ENCODE measurements around the gene VIPAS39. TPM values are rescaled to one million over a fixed set of nuclear protein-coding genes. Genes with fewer than 3 reads are reported as not detected.

Gene VIPAS39
- 2.8 TPM for total RNA-seq

DNA sequence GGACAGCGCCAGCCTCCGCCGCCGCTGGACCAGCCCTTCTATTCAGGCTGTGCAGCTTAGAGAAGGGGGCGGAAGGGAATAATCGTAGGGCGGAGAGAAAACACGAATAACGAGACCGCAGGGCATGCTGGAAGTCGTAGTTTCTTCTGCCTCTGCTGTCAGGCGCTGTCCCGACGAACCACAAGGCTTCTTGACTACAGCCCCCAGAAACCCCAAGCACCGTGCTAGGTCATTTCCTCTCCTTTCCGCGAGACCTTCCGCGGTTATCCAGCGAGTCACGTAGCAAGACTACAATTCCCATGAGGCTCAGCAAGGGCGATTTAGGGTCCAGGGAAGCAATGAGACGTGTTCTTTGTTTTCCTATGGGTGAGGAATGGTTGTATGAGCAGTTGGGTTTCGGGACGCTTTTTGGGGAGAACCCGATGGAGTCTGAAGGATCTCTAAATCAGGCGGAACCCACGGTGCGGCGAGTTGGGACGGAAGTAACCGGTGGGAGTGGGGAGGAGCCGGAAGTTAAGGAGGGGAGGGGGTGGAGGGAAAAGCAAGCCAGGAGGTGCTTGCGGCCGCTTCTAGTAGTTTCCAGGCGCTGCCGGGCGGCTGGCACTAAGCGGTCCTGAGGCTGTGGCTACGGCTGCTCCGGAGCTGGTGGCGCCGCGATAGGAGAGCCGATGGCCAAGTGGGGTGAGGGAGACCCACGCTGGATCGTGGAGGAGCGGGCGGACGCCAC is at the start of gene VIPAS39, which contains the start of gene AHSA1:
Gene VIPAS39 (minus strand): TSS at position 80 of the 727 bp plus-strand sequence. CDS start 3,499 bp downstream, outside the sequence.
Gene AHSA1 (plus strand): TSS at position 572 of the 727 bp plus-strand sequence. CDS start 97 bp downstream, at position 669.
- intact Hi-C loops (cut with DNase I) = loop anchor here (1.0 to 5.0 kb wide), 8 partner anchors 80 to 645 kb away; partner anchors contain the start of genes ADCK1, ANGEL1, CIPC and GSTZ1
- Histone ChIP-seq H3K9me3 (no peaks in the 10 kb centered on the region), H3K36me3 (peaks cover 27 to 40% of the 10 kb centered on the region in 2 donors), H3K27me3 (no peaks in the 10 kb centered on the region), H3K4me1 (peaks cover 5 to 23% of the 10 kb centered on the region in 2 donors), H3K27ac (peak within 1 kb of the TSS; percentile 86 to 90), H3K4me3 (peak within 1 kb of the TSS; percentile 71 to 92)
- TF ChIP-seq, protein P1, sequence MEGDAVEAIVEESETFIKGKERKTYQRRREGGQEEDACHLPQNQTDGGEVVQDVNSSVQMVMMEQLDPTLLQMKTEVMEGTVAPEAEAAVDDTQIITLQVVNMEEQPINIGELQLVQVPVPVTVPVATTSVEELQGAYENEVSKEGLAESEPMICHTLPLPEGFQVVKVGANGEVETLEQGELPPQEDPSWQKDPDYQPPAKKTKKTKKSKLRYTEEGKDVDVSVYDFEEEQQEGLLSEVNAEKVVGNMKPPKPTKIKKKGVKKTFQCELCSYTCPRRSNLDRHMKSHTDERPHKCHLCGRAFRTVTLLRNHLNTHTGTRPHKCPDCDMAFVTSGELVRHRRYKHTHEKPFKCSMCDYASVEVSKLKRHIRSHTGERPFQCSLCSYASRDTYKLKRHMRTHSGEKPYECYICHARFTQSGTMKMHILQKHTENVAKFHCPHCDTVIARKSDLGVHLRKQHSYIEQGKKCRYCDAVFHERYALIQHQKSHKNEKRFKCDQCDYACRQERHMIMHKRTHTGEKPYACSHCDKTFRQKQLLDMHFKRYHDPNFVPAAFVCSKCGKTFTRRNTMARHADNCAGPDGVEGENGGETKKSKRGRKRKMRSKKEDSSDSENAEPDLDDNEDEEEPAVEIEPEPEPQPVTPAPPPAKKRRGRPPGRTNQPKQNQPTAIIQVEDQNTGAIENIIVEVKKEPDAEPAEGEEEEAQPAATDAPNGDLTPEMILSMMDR (IDR thresholded peaks at IDR 0.05) = no peak
- peak; percentile 94 to 98 for DNase-seq (ENCODE audit: low spot score in 2 of 2)

DNA sequence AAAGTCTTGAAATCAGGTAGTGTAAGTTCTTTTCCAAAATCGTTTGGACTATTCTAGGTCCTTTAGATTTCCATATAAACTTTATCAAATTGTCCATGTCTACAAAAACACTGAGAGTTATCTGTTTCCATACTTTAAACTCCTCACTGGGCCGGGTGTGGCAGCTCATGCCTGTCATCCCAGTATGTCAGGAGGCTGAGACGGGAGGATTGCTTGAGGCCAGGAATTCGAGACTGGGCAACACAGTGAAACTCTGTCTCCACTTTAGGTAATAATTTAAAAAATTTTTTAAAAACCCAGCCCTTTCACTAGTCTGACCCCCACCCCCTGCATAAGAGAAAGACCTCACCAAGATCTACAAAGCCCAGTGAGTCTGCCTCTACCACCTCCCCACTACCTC is 47.6 kb upstream of the VIPAS39 start:
- intact Hi-C loops (cut with DNase I) = no loop called here
- Histone ChIP-seq H3K27ac (no peak overlapping the region), H3K4me3 (no peak overlapping the region), H3K27me3 (no peaks in the 10 kb centered on the region), H3K9me3 (no peaks in the 10 kb centered on the region), H3K36me3 (peaks cover 5 to 14% of the 10 kb centered on the region in 2 donors), H3K4me1 (no peaks in the 10 kb centered on the region)
- TF ChIP-seq, protein P1 (IDR thresholded peaks at IDR 0.05) = no peak
- DNase-seq (ENCODE audit: low spot score in 2 of 2) = no peak

DNA sequence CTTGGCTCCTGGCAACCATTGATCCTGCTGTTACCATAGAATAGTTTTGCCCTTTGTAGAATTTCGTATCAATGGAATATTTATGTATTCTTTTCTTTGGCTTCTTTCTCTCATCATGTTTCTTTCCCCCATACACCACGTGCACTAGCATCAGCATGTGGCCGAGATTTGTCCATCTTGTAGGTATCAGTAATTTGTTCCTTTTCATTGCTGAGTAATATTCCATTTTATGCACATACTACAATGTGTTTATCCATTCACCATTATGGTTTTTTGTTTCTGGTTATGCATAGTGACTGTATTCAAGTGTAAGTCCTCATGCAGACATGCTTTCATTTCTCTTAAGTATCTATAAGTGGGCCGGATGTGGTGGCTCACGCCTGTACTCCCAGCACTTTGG is 45.7 kb upstream of the VIPAS39 start:
- peaks cover 0 to 1% of the 10 kb centered on the region in 2 donors for H3K4me1 ChIP-seq
- TF ChIP-seq, protein P1 (IDR thresholded peaks at IDR 0.05) = no peak
- no peak overlapping the region for H3K4me3 ChIP-seq
- intact Hi-C loops (cut with DNase I) = no loop called here
- peaks cover 5% of the 10 kb centered on the region in 2 donors for H3K36me3 ChIP-seq
- no peaks in the 10 kb centered on the region for H3K9me3 ChIP-seq
- H3K27ac ChIP-seq = no peak overlapping the region
- no peak for DNase-seq (ENCODE audit: low spot score in 2 of 2)
- H3K27me3 ChIP-seq = no peaks in the 10 kb centered on the region

DNA sequence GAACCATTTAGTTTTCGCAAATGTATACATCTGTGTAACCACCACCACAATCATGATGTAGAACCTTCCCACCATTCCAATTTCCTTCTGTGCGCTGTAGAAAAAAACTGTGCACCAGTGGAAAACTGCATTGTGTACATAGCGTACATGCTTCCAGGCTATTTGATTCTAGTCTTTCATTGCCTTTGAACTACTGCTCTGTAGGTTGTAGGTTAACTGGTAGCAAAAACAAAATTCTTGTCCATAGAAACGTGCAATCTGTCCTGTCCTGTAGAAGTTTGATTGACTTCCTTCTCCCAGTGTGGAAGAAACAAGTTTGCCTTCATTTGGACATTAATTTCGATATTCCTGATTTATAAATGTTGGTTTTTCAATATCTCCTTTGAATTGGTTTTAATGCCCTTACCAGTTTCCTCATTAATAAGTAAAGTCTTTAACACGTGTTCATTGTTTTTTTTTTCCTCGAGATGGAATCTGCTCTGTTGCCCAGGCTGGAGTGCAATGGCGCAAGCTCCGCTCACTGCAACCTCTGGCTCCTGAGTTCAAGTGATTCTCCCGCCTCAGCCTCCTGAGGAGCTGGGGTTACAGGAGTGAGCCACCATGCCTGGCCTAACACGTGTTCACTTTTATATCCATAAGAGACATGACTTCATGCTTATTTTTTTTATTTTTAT is 44.8 kb upstream of the VIPAS39 start:
- intact Hi-C loops (cut with DNase I) = no loop called here
- no peaks in the 10 kb centered on the region for H3K27me3 ChIP-seq
- no peak overlapping the region for H3K27ac ChIP-seq
- H3K9me3 ChIP-seq = no peaks in the 10 kb centered on the region
- no peak for DNase-seq (ENCODE audit: low spot score in 2 of 2)
- TF ChIP-seq, protein P1 (IDR thresholded peaks at IDR 0.05) = no peak
- no peak overlapping the region for H3K4me3 ChIP-seq
- H3K4me1 ChIP-seq = peaks cover 0 to 3% of the 10 kb centered on the region in 2 donors
- H3K36me3 ChIP-seq = peaks cover 4 to 5% of the 10 kb centered on the region in 2 donors

DNA sequence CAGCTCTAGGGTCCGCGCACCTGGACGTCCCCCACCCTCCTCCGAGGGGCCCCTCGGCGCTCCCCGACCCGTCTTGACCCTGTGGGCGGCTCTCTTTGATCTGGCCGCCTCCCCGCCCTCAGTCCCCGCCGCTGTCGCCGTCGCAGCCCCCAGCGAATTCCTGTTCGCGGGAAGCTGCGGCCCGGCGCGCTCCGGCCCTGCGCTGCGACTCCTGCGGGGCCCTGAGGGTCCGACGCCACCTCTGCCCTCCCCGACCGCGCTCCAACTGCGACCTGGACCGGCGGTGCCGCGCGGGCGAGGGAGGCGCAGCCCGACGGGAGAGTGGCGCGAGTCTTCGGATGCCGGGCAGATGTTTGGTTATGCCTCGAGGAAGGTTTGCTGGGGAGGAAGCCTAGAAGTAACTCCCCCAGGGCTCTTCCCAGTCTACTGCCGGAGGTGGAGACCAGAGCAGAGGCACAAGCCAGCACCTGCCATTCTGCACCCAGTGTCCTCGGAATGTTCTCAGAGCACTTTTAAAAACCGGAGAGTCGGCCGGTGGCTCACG is 41.7 kb upstream of the VIPAS39 start:
- intact Hi-C loops (cut with DNase I) = no loop called here
- Histone ChIP-seq H3K27me3 (no peaks in the 10 kb centered on the region), H3K9me3 (no peaks in the 10 kb centered on the region), H3K4me1 (peaks cover 0 to 3% of the 10 kb centered on the region in 2 donors), H3K4me3 (peak overlapping the region; percentile 58 to 75), H3K36me3 (no peaks in the 10 kb centered on the region), H3K27ac (no peak overlapping the region)
- TF ChIP-seq, protein P1 (IDR thresholded peaks at IDR 0.05) = no peak
- DNase-seq (ENCODE audit: low spot score in 2 of 2) = peak in 1 of 2 donors; percentile 52
